Measurements from ENCODE around the gene CLEC2D.
A peak's percentile ranks its signal among the peaks of the same experiment; 100 is the strongest.

CLEC2D gene

GRCh38 chr12:9721394-9722092, 52.0 kb downstream of the CLEC2D start:
- H3K4me1 ChIP-seq, result peaks cover 24 to 42% (median 37%) of the 10 kb centered on the region in 10 experiments
- peak overlapping the region in 3 of 10 experiments; percentile 4 to 6 (median 5); a peak in 2 of 20 replicates for H3K4me3 ChIP-seq
- TF ChIP-seq Cebpa-rat (IDR thresholded peaks at IDR 0.05), result peak in 5 of 11 experiments; percentile 51 to 95 (median 87); a peak in 9 of 22 replicates
- no peaks in the 10 kb centered on the region for H3K27me3 ChIP-seq
- peak overlapping the region; percentile 20 to 80 (median 67); a peak in 21 of 22 replicates for H3K27ac ChIP-seq
- peak overlapping the region; percentile 37 to 83 (median 69) for H3K4me2 ChIP-seq
- H3K9ac ChIP-seq, result peak overlapping the region; percentile 2 to 63 (median 36); a peak in 16 of 22 replicates
- peaks cover 0 to 7% (median 0%) of the 10 kb centered on the region in 11 experiments; a peak in 5 of 22 replicates for H3K9me3 ChIP-seq (replicated peaks in 1 of 11)
- H4K20me1 ChIP-seq, result no peaks in the 10 kb centered on the region
- no peaks in the 10 kb centered on the region for H3K36me3 ChIP-seq

GRCh38 chr12:9724023-9724422, 54.5 kb downstream of the CLEC2D start:
- no peak overlapping the region for H3K4me3 ChIP-seq
- H3K27ac ChIP-seq, result no peak overlapping the region
- no peaks in the 10 kb centered on the region for H3K36me3 ChIP-seq
- H3K27me3 ChIP-seq, result no peaks in the 10 kb centered on the region
- H3K9ac ChIP-seq, result no peak overlapping the region
- H4K20me1 ChIP-seq, result no peaks in the 10 kb centered on the region
- TF ChIP-seq Cebpa-rat (IDR thresholded peaks at IDR 0.05), result no peak
- H3K4me2 ChIP-seq, result 0 out of 22 replicates have a peak overlapping the region, but pooled peaks of 1 of the 11 experiments have one; percentile 3
- peaks cover 24 to 42% (median 35%) of the 10 kb centered on the region in 10 experiments for H3K4me1 ChIP-seq
- H3K9me3 ChIP-seq (replicated peaks in 1 of 11), result no peaks in the 10 kb centered on the region

GRCh38 chr12:9725213-9725870, 55.8 kb downstream of the CLEC2D start:
- H3K9ac ChIP-seq, result no peak overlapping the region

GRCh38 chr12:9727813-9728212, 58.3 kb downstream of the CLEC2D start:
- TF ChIP-seq Cebpa-rat (IDR thresholded peaks at IDR 0.05), result no peak
- Histone ChIP-seq H3K9ac (no peak overlapping the region), H4K20me1 (no peaks in the 10 kb centered on the region), H3K4me2 (no peak overlapping the region), H3K4me1 (peaks cover 0 to 25% (median 17%) of the 10 kb centered on the region in 10 experiments; a peak in 15 of 20 replicates), H3K27ac (no peak overlapping the region), H3K4me3 (no peak overlapping the region), H3K9me3 (replicated peaks in 1 of 11) (no peaks in the 10 kb centered on the region), H3K36me3 (no peaks in the 10 kb centered on the region), H3K27me3 (no peaks in the 10 kb centered on the region)

More at GRCh38 chr12:9725213-9725870, 55.8 kb downstream of the CLEC2D start:
- Histone ChIP-seq H3K9me3 (replicated peaks in 1 of 11) (no peaks in the 10 kb centered on the region), H3K27me3 (no peaks in the 10 kb centered on the region), H3K36me3 (no peaks in the 10 kb centered on the region), H3K4me2 (no peak overlapping the region), H4K20me1 (no peaks in the 10 kb centered on the region), H3K4me3 (no peak overlapping the region), H3K4me1 (peaks cover 23 to 29% (median 24%) of the 10 kb centered on the region in 10 experiments), H3K27ac (no peak overlapping the region)
- no peak for TF ChIP-seq Cebpa-rat (IDR thresholded peaks at IDR 0.05)

- Histone ChIP-seq H3K9ac (no peak overlapping the region), H3K4me2 (no peak overlapping the region)
These were observed 59.6 kb downstream of the CLEC2D start for GRCh38 chr12:9729082-9729481.

GRCh38 chr12:9730011-9730410, 60.5 kb downstream of the CLEC2D start:
- H3K4me2 ChIP-seq, result no peak overlapping the region; a peak in 1 of 22 replicates
- no peak overlapping the region for H3K27ac ChIP-seq
- H3K36me3 ChIP-seq, result no peaks in the 10 kb centered on the region
- H4K20me1 ChIP-seq, result no peaks in the 10 kb centered on the region
- no peak overlapping the region for H3K9ac ChIP-seq
- peaks cover 0 to 40% (median 23%) of the 10 kb centered on the region in 10 experiments; a peak in 13 of 20 replicates for H3K4me1 ChIP-seq
- H3K4me3 ChIP-seq, result no peak overlapping the region
- no peaks in the 10 kb centered on the region for H3K27me3 ChIP-seq
- H3K9me3 ChIP-seq (replicated peaks in 1 of 11), result no peaks in the 10 kb centered on the region; a peak in 2 of 22 replicates
- TF ChIP-seq Cebpa-rat (IDR thresholded peaks at IDR 0.05), result no peak

More at GRCh38 chr12:9729082-9729481, 59.6 kb downstream of the CLEC2D start:
- Histone ChIP-seq H3K36me3 (no peaks in the 10 kb centered on the region), H3K27me3 (no peaks in the 10 kb centered on the region), H3K27ac (no peak overlapping the region), H3K9me3 (replicated peaks in 1 of 11) (no peaks in the 10 kb centered on the region), H4K20me1 (no peaks in the 10 kb centered on the region), H3K4me1 (peaks cover 0 to 36% (median 22%) of the 10 kb centered on the region in 10 experiments; a peak in 13 of 20 replicates), H3K4me3 (no peak overlapping the region)
- TF ChIP-seq Cebpa-rat (IDR thresholded peaks at IDR 0.05), result no peak

- peak overlapping the region in 4 of 11 experiments; percentile 49 to 77 (median 52); a peak in 5 of 22 replicates for H3K4me2 ChIP-seq
- no peak for TF ChIP-seq Cebpa-rat (IDR thresholded peaks at IDR 0.05)
- H4K20me1 ChIP-seq, result no peaks in the 10 kb centered on the region
- no peaks in the 10 kb centered on the region for H3K27me3 ChIP-seq
- no peak overlapping the region for H3K4me3 ChIP-seq
- no peaks in the 10 kb centered on the region; a peak in 2 of 22 replicates for H3K9me3 ChIP-seq (replicated peaks in 1 of 11)
- H3K27ac ChIP-seq, result peak overlapping the region in 6 of 11 experiments; percentile 66 to 89 (median 82); a peak in 6 of 22 replicates
- peaks cover 0 to 45% (median 25%) of the 10 kb centered on the region in 10 experiments; a peak in 13 of 20 replicates for H3K4me1 ChIP-seq
- no peak overlapping the region for H3K9ac ChIP-seq
- H3K36me3 ChIP-seq, result no peaks in the 10 kb centered on the region
These were observed 61.1 kb downstream of the CLEC2D start for GRCh38 chr12:9730591-9730990.

- peak overlapping the region in 1 of 10 experiments; percentile 21; a peak in 1 of 20 replicates for H3K4me3 ChIP-seq
- peak overlapping the region in 7 of 11 experiments; percentile 35 to 77 (median 49); a peak in 12 of 22 replicates for H3K4me2 ChIP-seq
- H3K27me3 ChIP-seq, result no peaks in the 10 kb centered on the region
- H4K20me1 ChIP-seq, result no peaks in the 10 kb centered on the region
- peaks cover 0 to 53% (median 32%) of the 10 kb centered on the region in 10 experiments; a peak in 17 of 20 replicates for H3K4me1 ChIP-seq
- no peaks in the 10 kb centered on the region; a peak in 2 of 22 replicates for H3K9me3 ChIP-seq (replicated peaks in 1 of 11)
- no peaks in the 10 kb centered on the region for H3K36me3 ChIP-seq
- peak overlapping the region in 10 of 11 experiments; percentile 29 to 89 (median 68); a peak in 18 of 22 replicates for H3K27ac ChIP-seq
- no peak for TF ChIP-seq Cebpa-rat (IDR thresholded peaks at IDR 0.05)
- H3K9ac ChIP-seq, result peak overlapping the region in 6 of 11 experiments; percentile 39 to 65 (median 54); a peak in 10 of 22 replicates
These were observed 61.9 kb downstream of the CLEC2D start for GRCh38 chr12:9731393-9731792.

- peak overlapping the region in 6 of 11 experiments; percentile 39 to 65 (median 54); a peak in 10 of 22 replicates for H3K9ac ChIP-seq
- no peaks in the 10 kb centered on the region for H3K27me3 ChIP-seq
- no peaks in the 10 kb centered on the region; a peak in 2 of 22 replicates for H3K9me3 ChIP-seq (replicated peaks in 1 of 11)
- H3K36me3 ChIP-seq, result no peaks in the 10 kb centered on the region
- peaks cover 0 to 57% (median 36%) of the 10 kb centered on the region in 10 experiments; a peak in 18 of 20 replicates for H3K4me1 ChIP-seq
- H3K4me2 ChIP-seq, result peak overlapping the region in 7 of 11 experiments; percentile 35 to 77 (median 50); a peak in 10 of 22 replicates
- no peaks in the 10 kb centered on the region for H4K20me1 ChIP-seq
- no peak for TF ChIP-seq Cebpa-rat (IDR thresholded peaks at IDR 0.05)
- H3K4me3 ChIP-seq, result peak overlapping the region in 1 of 10 experiments; percentile 21; a peak in 1 of 20 replicates
- peak overlapping the region in 10 of 11 experiments; percentile 29 to 89 (median 68); a peak in 18 of 22 replicates for H3K27ac ChIP-seq
These were observed 62.3 kb downstream of the CLEC2D start for GRCh38 chr12:9731797-9732196.

Data from BLaER1 treated with 17β-estradiol and CSF1 and Interleukin-3, amounts not matched to agents 10 nM and 100 nM (cell line).